IPS DF 19.7 (cell line): ENCODE data around the gene BLOC1S1.
A peak's percentile ranks its signal among the peaks of the same experiment; 100 is the strongest.

Experiments used
- DNase-seq: peaks from one replicate; pipeline ENCODE4 v3.0.0-alpha.2; 2013; ENCODE audit warnings: low read depth, low spot score

The BLOC1S1 gene

GRCh38 chr12:55694651-55695050 is 21.2 kb upstream of the BLOC1S1 start:
- DNase-seq: no peak

- no peak for DNase-seq
Observed at GRCh38 chr12:55695349-55695748, 20.5 kb upstream of the BLOC1S1 start.

GRCh38 chr12:55696141-55696540 is 19.7 kb upstream of the BLOC1S1 start:
- no peak for DNase-seq

GRCh38 chr12:55696796-55697462 is 18.9 kb upstream of the BLOC1S1 start:
- DNase-seq: no peak

GRCh38 chr12:55697686-55698085 is 18.2 kb upstream of the BLOC1S1 start:
- DNase-seq: no peak

- DNase-seq: no peak
Observed at GRCh38 chr12:55698241-55698955, 17.4 kb upstream of the BLOC1S1 start.

- no peak for DNase-seq
Observed at GRCh38 chr12:55698965-55699364, 16.9 kb upstream of the BLOC1S1 start.

GRCh38 chr12:55699471-55700055 is 16.3 kb upstream of the BLOC1S1 start:
- DNase-seq: no peak

GRCh38 chr12:55700255-55701018 is 15.4 kb upstream of the BLOC1S1 start:
- no peak for DNase-seq

- no peak for DNase-seq
Observed at GRCh38 chr12:55702861-55703260, 13.0 kb upstream of the BLOC1S1 start.

- DNase-seq: no peak
Observed at GRCh38 chr12:55703288-55703687, 12.6 kb upstream of the BLOC1S1 start.

GRCh38 chr12:55703901-55704761 is 11.7 kb upstream of the BLOC1S1 start:
- DNase-seq: no peak

- DNase-seq: no peak
Observed at GRCh38 chr12:55704824-55705718, 10.8 kb upstream of the BLOC1S1 start.

GRCh38 chr12:55705782-55706402 is 10.0 kb upstream of the BLOC1S1 start:
- no peak for DNase-seq

- DNase-seq: no peak
Observed at GRCh38 chr12:55706568-55707218, 9.2 kb upstream of the BLOC1S1 start.

GRCh38 chr12:55707219-55707671 is 8.6 kb upstream of the BLOC1S1 start:
- no peak for DNase-seq

GRCh38 chr12:55707841-55708694 is 7.8 kb upstream of the BLOC1S1 start, which contains the start of gene ITGA7:
Gene ITGA7 (minus strand): TSS chr12:55707904. CDS start chr12:55707682, 222 bp downstream.
- DNase-seq: peak; percentile 73

GRCh38 chr12:55708695-55709233 is 7.1 kb upstream of the BLOC1S1 start:
- DNase-seq: no peak
